Endothelial cell of umbilical vein (primary cell): Measurements from ENCODE around the gene KAZALD1. TPM values are rescaled to one million over a fixed set of nuclear protein-coding genes. Genes with fewer than 3 reads are reported as not detected.

Experiments used
- BruUV-seq: library from RNA; stranded (reverse); fragments of 400-500 nt; replicated peaks from 2 replicates; lab custom pipeline; 2021; lab: Mats Ljungman, UMichigan
- CTCF ChIA-PET: fragments of 300-600, 350-600 bp; sonication (Branson Sonifier 250); formaldehyde crosslinking; loops from one replicate; lab custom pipeline; 2021; ENCODE audit warnings: antibody characterized with exemption, inconsistent platforms; lab: Charles Lee
- POLR2A ChIA-PET: fragments of 300-600, 350-600 bp; sonication (Branson Sonifier 250); formaldehyde crosslinking; loops from one replicate; lab custom pipeline; 2021; ENCODE audit warnings: antibody characterized with exemption, inconsistent platforms; lab: Charles Lee
- DNase-seq: peaks from one replicate; pipeline ENCODE4 v3.0.0-alpha.2; 2011; ENCODE audit warnings: low read depth, low spot score
- FAIRE-seq: peaks from 2 replicates; lab custom pipeline; 2011; peaks lifted over from hg19 to GRCh38; lab: Jason Lieb, UNC
- H2AFZ ChIP-seq: 2 replicates; pipeline ENCODE4 v1.6.0; 2012; ENCODE audit warnings: low read depth, low read length, control low read depth, inconsistent platforms
- H3K27ac ChIP-seq: 2 replicates; pipeline ENCODE4 v1.5.1; 2011; ENCODE audit warnings: low read depth, mild to moderate bottlenecking, control low read depth, low read length, moderate library complexity; ENCODE audit not compliant: insufficient read depth
- H3K27me3 ChIP-seq, 2 experiments: 2 replicates each; pipeline versions ENCODE4 v1.6.0 to v1.6.1; 2011; ENCODE audit warnings: low read length in 2 of 2, mixed read lengths in 1 of 2; ENCODE audit not compliant: control insufficient read depth in 2 of 2, insufficient read depth in 2 of 2
- H3K36me3 ChIP-seq, 2 experiments: 2 replicates in 1 of 2; 3 replicates in 1 of 2; pipeline ENCODE4 v1.5.1; 2011; ENCODE audit warnings: low read length in 2 of 2, mild to moderate bottlenecking in 1 of 2, moderate library complexity in 1 of 2; ENCODE audit not compliant: control insufficient read depth in 2 of 2, insufficient read depth in 2 of 2; ENCODE audit errors: extremely low read depth in 1 of 2
- H3K4me1 ChIP-seq: 3 replicates; pipeline ENCODE4 v1.5.1; 2011; ENCODE audit warnings: mild to moderate bottlenecking, low read length; ENCODE audit not compliant: control insufficient read depth, insufficient read depth; ENCODE audit errors: extremely low read depth
- H3K4me2 ChIP-seq: 2 replicates; pipeline ENCODE4 v1.6.1; 2011; ENCODE audit warnings: low read length, control low read depth, mixed read lengths; ENCODE audit not compliant: insufficient read depth
- H3K4me3 ChIP-seq, 3 experiments: fragments of 200-600 bp in 1 of 3; sonication (generic), shearing (Covaris generic) in 1 of 3; replicated peaks in 1 of 3; 2 replicates each; pipeline ENCODE4 v1.5.1; 2011 to 2016; ENCODE audit warnings: control low read depth in 3 of 3, low read length in 3 of 3, mild to moderate bottlenecking in 2 of 3, inconsistent platforms in 1 of 3, low read depth in 1 of 3, moderate library complexity in 1 of 3; ENCODE audit not compliant: insufficient read depth in 1 of 3
- H3K79me2 ChIP-seq: 2 replicates; pipeline ENCODE4 v1.6.0; 2012; ENCODE audit warnings: low read length, inconsistent platforms; ENCODE audit not compliant: control insufficient read depth, insufficient read depth
- H3K9ac ChIP-seq: replicated peaks from 2 replicates; pipeline ENCODE3; 2011; ENCODE audit warnings: low read length, control low read depth; ENCODE audit not compliant: insufficient read depth; ENCODE audit errors: extremely low read depth
- H3K9me1 ChIP-seq: replicated peaks from 3 replicates; pipeline ENCODE4 v1.6.0; 2011; ENCODE audit warnings: mild to moderate bottlenecking, low read length; ENCODE audit not compliant: control insufficient read depth, insufficient read depth; ENCODE audit errors: extremely low read depth
- H3K9me3 ChIP-seq: replicated peaks from 2 replicates; pipeline ENCODE4 v1.5.1; 2012; ENCODE audit warnings: low read length, inconsistent platforms; ENCODE audit not compliant: control insufficient read depth, insufficient read depth
- H4K20me1 ChIP-seq: replicated peaks from 2 replicates; pipeline ENCODE3; 2011; ENCODE audit warnings: mild to moderate bottlenecking, low read length; ENCODE audit not compliant: control insufficient read depth, insufficient read depth; ENCODE audit errors: extremely low read depth
- EZH2 ChIP-seq: IDR thresholded peaks from 2 replicates; pipeline ENCODE4 v1.6.1; 2012; ENCODE audit warnings: borderline replicate concordance, low read depth, mild to moderate bottlenecking, moderate library complexity, low read length, inconsistent platforms; ENCODE audit not compliant: severe bottlenecking
- FOS ChIP-seq: IDR thresholded peaks from 2 replicates; pipeline ENCODE4 v1.6.1; 2011; ENCODE audit warnings: mild to moderate bottlenecking, low read length, moderate library complexity, borderline replicate concordance; ENCODE audit not compliant: insufficient read depth
- GATA2 ChIP-seq: IDR thresholded peaks from 2 replicates; pipeline ENCODE4 v1.7.0; 2011; ENCODE audit warnings: low read depth, mild to moderate bottlenecking, moderate library complexity, mixed read lengths, low read length; ENCODE audit not compliant: insufficient read length, insufficient read depth
- JUN ChIP-seq: IDR thresholded peaks from 2 replicates; pipeline ENCODE4 v1.6.1; 2011; ENCODE audit warnings: borderline replicate concordance, low read depth; ENCODE audit not compliant: insufficient read length, insufficient read depth
- MYC ChIP-seq: IDR thresholded peaks from one replicate; pipeline ENCODE4 v1.6.1; 2011; ENCODE audit warnings: mild to moderate bottlenecking, low read depth, low read length
- POLR2A ChIP-seq: IDR thresholded peaks from 2 replicates; pipeline ENCODE4 v1.6.1; 2012; ENCODE audit warnings: low read depth, mild to moderate bottlenecking, control low read depth, low read length
- POLR2AphosphoS5 ChIP-seq: IDR thresholded peaks from 2 replicates; pipeline ENCODE4 v1.6.1; 2012; ENCODE audit warnings: low read depth, mild to moderate bottlenecking, control low read depth, low read length, moderate library complexity; ENCODE audit not compliant: insufficient read depth
- dilution Hi-C: fragments of 300-500 bp; cut with MboI; formaldehyde crosslinking; loops from one replicate; pipeline ENCODE4 v1.15.0; 2019; ENCODE audit warnings: low sequenced_read_pairs; ENCODE audit not compliant: extremely low pct_ligation_motif_present
- intact Hi-C: fragments of 100-400 bp; cut with micrococcal nuclease; formaldehyde crosslinking; loops from one replicate; pipeline ENCODE4 v1.10.0; 2022
- polyA plus RNA-seq, 4 experiments: library from polyadenylated mRNA; depleted of rRNA in 3 of 4; stranded (reverse) in 3 of 4; unstranded in 1 of 4; fragments of >200 nt; gene quantifications; 2 replicates each; pipeline versions ENCODE4 v1.2.1 to v1.2.3, GENCODE V29; 2011 to 2012; ENCODE audit warnings: missing spikeins in 1 of 4
- total RNA-seq: library from RNA; stranded (reverse); gene quantifications from 2 replicates; pipeline ENCODE4 v1.2.3, GENCODE V29; 2021
- TF ChIP-seq, protein P1 (sequence below): IDR thresholded peaks from 2 replicates; pipeline ENCODE4 v1.6.1; 2011; ENCODE audit not compliant: insufficient read depth, insufficient read length
- TF ChIP-seq, protein P2 (sequence below), 2 donors: IDR thresholded peaks; 1 replicate in 1 of 2; 2 replicates in 1 of 2; pipeline ENCODE4 v1.5.1; 2011; ENCODE audit warnings: low read length in 2 of 2, mild to moderate bottlenecking in 2 of 2, moderate library complexity in 2 of 2, control low read depth in 1 of 2, inconsistent platforms in 1 of 2, low read depth in 1 of 2; ENCODE audit not compliant: insufficient read depth in 1 of 2; ENCODE audit errors: extremely low read depth in 1 of 2

KAZALD1 gene
- total and polyA plus RNA-seq, 2 donors (not counting 3 experiments of a cell fraction or from before 2014, with no cell fraction given) = 3.0 to 3.3 TPM

GRCh38 chr10:101112799-101113594 is 51.2 kb downstream of the KAZALD1 start:
- dilution Hi-C loops = no loop called here
- CTCF ChIA-PET = interaction anchor here (0.9 to 1.1 kb wide), 2 partner anchors 14 to 29 kb away, joined by 4 read pairs; no protein-coding TSS in a partner anchor
- Histone ChIP-seq H3K4me2 (no peak overlapping the region), H4K20me1 (no peaks in the 10 kb centered on the region), H2AFZ (no peak overlapping the region), H3K27ac (no peak overlapping the region), H3K79me2 (no peaks in the 10 kb centered on the region), H3K27me3 (peaks cover 10 to 22% of the 10 kb centered on the region in 2 experiments), H3K36me3 (no peaks in the 10 kb centered on the region), H3K4me3 (no peak overlapping the region), H3K9me1 (no peaks in the 10 kb centered on the region), H3K9me3 (no peaks in the 10 kb centered on the region), H3K4me1 (no peaks in the 10 kb centered on the region), H3K9ac (no peak overlapping the region)
- TF ChIP-seq GATA2 (no peak), FOS (no peak), POLR2AphosphoS5 (no peak), EZH2 (no peak), JUN (no peak), MYC (no peak), POLR2A (no peak)
- TF ChIP-seq, protein P1, sequence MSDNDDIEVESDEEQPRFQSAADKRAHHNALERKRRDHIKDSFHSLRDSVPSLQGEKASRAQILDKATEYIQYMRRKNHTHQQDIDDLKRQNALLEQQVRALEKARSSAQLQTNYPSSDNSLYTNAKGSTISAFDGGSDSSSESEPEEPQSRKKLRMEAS = no peak
- TF ChIP-seq, protein P2, sequence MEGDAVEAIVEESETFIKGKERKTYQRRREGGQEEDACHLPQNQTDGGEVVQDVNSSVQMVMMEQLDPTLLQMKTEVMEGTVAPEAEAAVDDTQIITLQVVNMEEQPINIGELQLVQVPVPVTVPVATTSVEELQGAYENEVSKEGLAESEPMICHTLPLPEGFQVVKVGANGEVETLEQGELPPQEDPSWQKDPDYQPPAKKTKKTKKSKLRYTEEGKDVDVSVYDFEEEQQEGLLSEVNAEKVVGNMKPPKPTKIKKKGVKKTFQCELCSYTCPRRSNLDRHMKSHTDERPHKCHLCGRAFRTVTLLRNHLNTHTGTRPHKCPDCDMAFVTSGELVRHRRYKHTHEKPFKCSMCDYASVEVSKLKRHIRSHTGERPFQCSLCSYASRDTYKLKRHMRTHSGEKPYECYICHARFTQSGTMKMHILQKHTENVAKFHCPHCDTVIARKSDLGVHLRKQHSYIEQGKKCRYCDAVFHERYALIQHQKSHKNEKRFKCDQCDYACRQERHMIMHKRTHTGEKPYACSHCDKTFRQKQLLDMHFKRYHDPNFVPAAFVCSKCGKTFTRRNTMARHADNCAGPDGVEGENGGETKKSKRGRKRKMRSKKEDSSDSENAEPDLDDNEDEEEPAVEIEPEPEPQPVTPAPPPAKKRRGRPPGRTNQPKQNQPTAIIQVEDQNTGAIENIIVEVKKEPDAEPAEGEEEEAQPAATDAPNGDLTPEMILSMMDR (IDR thresholded peaks at IDR 0.05; ENCODE audit: extremely low read depth in 1 of 2, insufficient read depth in 1 of 2, low read depth in 1 of 2, low read length in 2 of 2) = no peak
- FAIRE-seq (no peak), DNase-seq (no peak)
- BruUV-seq = no TSS peak
- intact Hi-C loops = no loop called here
- POLR2A ChIA-PET = no interaction called here
